ENCODE measurements around the gene ALDH1A2.

Gene ALDH1A2

GRCh38 chr15:57946491-57947048 lies 118.9 kb downstream of the ALDH1A2 start:
- Histone ChIP-seq H3K4me3 (ENCODE audit: low read length) (no peak overlapping the region), H3K9ac (ENCODE audit: low read length) (no peak overlapping the region), H3K4me1 (ENCODE audit: control insufficient read depth, insufficient read depth, low read length) (no peaks in the 10 kb centered on the region), H3K27me3 (ENCODE audit: control insufficient read depth, insufficient read depth, low read length) (no peaks in the 10 kb centered on the region), H3K9me3 (ENCODE audit: control insufficient read depth, low read length) (no peaks in the 10 kb centered on the region), H3K36me3 (ENCODE audit: control insufficient read depth, insufficient read depth, low read length) (no peaks in the 10 kb centered on the region)

- H3K27me3 ChIP-seq (ENCODE audit: control insufficient read depth, insufficient read depth, low read length), result no peaks in the 10 kb centered on the region
- no peak overlapping the region for H3K4me3 ChIP-seq (ENCODE audit: low read length)
- H3K9ac ChIP-seq (ENCODE audit: low read length), result no peak overlapping the region
- H3K4me1 ChIP-seq (ENCODE audit: control insufficient read depth, insufficient read depth, low read length), result no peaks in the 10 kb centered on the region
- H3K9me3 ChIP-seq (ENCODE audit: control insufficient read depth, low read length), result no peaks in the 10 kb centered on the region
- H3K36me3 ChIP-seq (ENCODE audit: control insufficient read depth, insufficient read depth, low read length), result no peaks in the 10 kb centered on the region
Measured at GRCh38 chr15:57945616-57946015, 119.9 kb downstream of the ALDH1A2 start.

GRCh38 chr15:57943754-57944420 lies 121.6 kb downstream of the ALDH1A2 start:
- H3K27me3 ChIP-seq (ENCODE audit: control insufficient read depth, insufficient read depth, low read length), result no peaks in the 10 kb centered on the region
- H3K9ac ChIP-seq (ENCODE audit: low read length), result no peak overlapping the region
- H3K4me3 ChIP-seq (ENCODE audit: low read length), result no peak overlapping the region
- no peaks in the 10 kb centered on the region for H3K36me3 ChIP-seq (ENCODE audit: control insufficient read depth, insufficient read depth, low read length)
- H3K9me3 ChIP-seq (ENCODE audit: control insufficient read depth, low read length), result no peaks in the 10 kb centered on the region
- H3K4me1 ChIP-seq (ENCODE audit: control insufficient read depth, insufficient read depth, low read length), result no peaks in the 10 kb centered on the region

DNA sequence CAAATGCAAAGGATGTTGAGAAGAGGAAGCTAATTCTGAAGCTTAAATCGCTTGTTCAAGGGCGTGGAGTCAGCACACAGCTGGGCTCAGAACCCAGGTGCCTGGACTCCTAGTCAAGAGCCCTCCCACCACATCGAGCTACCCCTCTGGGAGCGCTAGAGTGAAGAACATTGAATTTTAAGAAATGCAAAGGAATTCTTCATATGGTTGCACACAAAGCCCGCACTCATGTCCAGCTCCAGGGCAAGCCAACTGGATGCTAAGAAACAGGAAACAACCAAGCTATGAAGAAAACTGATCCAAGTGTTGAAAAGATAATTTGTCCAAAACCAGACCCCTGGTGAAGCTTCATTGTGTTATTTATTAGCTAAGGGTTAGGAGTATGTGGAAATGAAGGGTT lies 122.3 kb downstream of the ALDH1A2 start:
- Histone ChIP-seq H3K27me3 (ENCODE audit: control insufficient read depth, insufficient read depth, low read length) (no peaks in the 10 kb centered on the region), H3K4me1 (ENCODE audit: control insufficient read depth, insufficient read depth, low read length) (no peaks in the 10 kb centered on the region), H3K9me3 (ENCODE audit: control insufficient read depth, low read length) (no peaks in the 10 kb centered on the region), H3K36me3 (ENCODE audit: control insufficient read depth, insufficient read depth, low read length) (no peaks in the 10 kb centered on the region), H3K9ac (ENCODE audit: low read length) (no peak overlapping the region), H3K4me3 (ENCODE audit: low read length) (no peak overlapping the region)

DNA sequence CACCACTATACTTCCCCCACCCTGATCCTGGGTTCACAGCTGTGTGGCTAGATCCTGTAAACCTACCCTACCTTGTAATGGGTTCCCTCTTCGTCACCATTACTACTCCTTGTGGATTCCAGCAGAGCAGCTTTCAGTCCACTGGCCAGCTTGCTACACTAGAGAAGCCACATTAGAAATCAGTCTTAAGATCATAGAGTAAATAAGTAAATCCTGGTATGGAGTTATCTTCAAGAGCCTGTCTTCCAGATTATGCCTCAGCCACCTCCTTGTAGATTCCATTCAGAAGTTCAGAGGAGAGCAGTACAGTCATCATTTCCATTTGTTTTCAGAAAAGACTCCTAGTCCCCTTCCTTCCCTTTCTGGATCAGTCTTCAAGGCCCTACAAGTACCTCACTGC lies 123.7 kb downstream of the ALDH1A2 start:
- H3K9ac ChIP-seq (ENCODE audit: low read length), result no peak overlapping the region
- H3K4me1 ChIP-seq (ENCODE audit: control insufficient read depth, insufficient read depth, low read length), result no peaks in the 10 kb centered on the region
- H3K4me3 ChIP-seq (ENCODE audit: low read length), result no peak overlapping the region
- H3K9me3 ChIP-seq (ENCODE audit: control insufficient read depth, low read length), result no peaks in the 10 kb centered on the region
- H3K36me3 ChIP-seq (ENCODE audit: control insufficient read depth, insufficient read depth, low read length), result no peaks in the 10 kb centered on the region
- no peaks in the 10 kb centered on the region for H3K27me3 ChIP-seq (ENCODE audit: control insufficient read depth, insufficient read depth, low read length)

- Histone ChIP-seq H3K9ac (ENCODE audit: low read length) (no peak overlapping the region), H3K4me3 (ENCODE audit: low read length) (no peak overlapping the region), H3K9me3 (ENCODE audit: control insufficient read depth, low read length) (no peaks in the 10 kb centered on the region), H3K4me1 (ENCODE audit: control insufficient read depth, insufficient read depth, low read length) (no peaks in the 10 kb centered on the region), H3K36me3 (ENCODE audit: control insufficient read depth, insufficient read depth, low read length) (no peaks in the 10 kb centered on the region), H3K27me3 (ENCODE audit: control insufficient read depth, insufficient read depth, low read length) (no peaks in the 10 kb centered on the region)
Measured at GRCh38 chr15:57932348-57932747, 133.2 kb downstream of the ALDH1A2 start.

- no peaks in the 10 kb centered on the region for H3K27me3 ChIP-seq (ENCODE audit: control insufficient read depth, insufficient read depth, low read length)
- H3K9ac ChIP-seq (ENCODE audit: low read length), result no peak overlapping the region
- no peaks in the 10 kb centered on the region for H3K36me3 ChIP-seq (ENCODE audit: control insufficient read depth, insufficient read depth, low read length)
- H3K9me3 ChIP-seq (ENCODE audit: control insufficient read depth, low read length), result no peaks in the 10 kb centered on the region
- H3K4me3 ChIP-seq (ENCODE audit: low read length), result no peak overlapping the region
- no peaks in the 10 kb centered on the region for H3K4me1 ChIP-seq (ENCODE audit: control insufficient read depth, insufficient read depth, low read length)
Measured at GRCh38 chr15:57931570-57931969, 133.9 kb downstream of the ALDH1A2 start.

- Histone ChIP-seq H3K4me3 (ENCODE audit: low read length) (no peak overlapping the region), H3K9me3 (ENCODE audit: control insufficient read depth, low read length) (no peaks in the 10 kb centered on the region), H3K36me3 (ENCODE audit: control insufficient read depth, insufficient read depth, low read length) (no peaks in the 10 kb centered on the region), H3K4me1 (ENCODE audit: control insufficient read depth, insufficient read depth, low read length) (peaks cover 17% of the 10 kb centered on the region), H3K9ac (ENCODE audit: low read length) (no peak overlapping the region), H3K27me3 (ENCODE audit: control insufficient read depth, insufficient read depth, low read length) (no peaks in the 10 kb centered on the region)
Measured at GRCh38 chr15:57927091-57927631, 138.3 kb downstream of the ALDH1A2 start.

- Histone ChIP-seq H3K9ac (ENCODE audit: low read length) (no peak overlapping the region), H3K36me3 (ENCODE audit: control insufficient read depth, insufficient read depth, low read length) (no peaks in the 10 kb centered on the region), H3K4me3 (ENCODE audit: low read length) (no peak overlapping the region), H3K4me1 (ENCODE audit: control insufficient read depth, insufficient read depth, low read length) (peaks cover 26% of the 10 kb centered on the region), H3K9me3 (ENCODE audit: control insufficient read depth, low read length) (no peaks in the 10 kb centered on the region), H3K27me3 (ENCODE audit: control insufficient read depth, insufficient read depth, low read length) (no peaks in the 10 kb centered on the region)
Measured at GRCh38 chr15:57925650-57926049, 139.9 kb downstream of the ALDH1A2 start.

GRCh38 chr15:57924598-57924997 lies 140.9 kb downstream of the ALDH1A2 start:
- H3K9ac ChIP-seq (ENCODE audit: low read length), result no peak overlapping the region
- no peaks in the 10 kb centered on the region for H3K36me3 ChIP-seq (ENCODE audit: control insufficient read depth, insufficient read depth, low read length)

GRCh38 chr15:57923750-57924149 lies 141.8 kb downstream of the ALDH1A2 start:
- Histone ChIP-seq H3K27me3 (ENCODE audit: control insufficient read depth, insufficient read depth, low read length) (no peaks in the 10 kb centered on the region), H3K4me1 (ENCODE audit: control insufficient read depth, insufficient read depth, low read length) (peaks cover 31% of the 10 kb centered on the region), H3K36me3 (ENCODE audit: control insufficient read depth, insufficient read depth, low read length) (no peaks in the 10 kb centered on the region), H3K9ac (ENCODE audit: low read length) (no peak overlapping the region), H3K9me3 (ENCODE audit: control insufficient read depth, low read length) (no peaks in the 10 kb centered on the region), H3K4me3 (ENCODE audit: low read length) (no peak overlapping the region)

More at GRCh38 chr15:57924598-57924997, 140.9 kb downstream of the ALDH1A2 start:
- no peaks in the 10 kb centered on the region for H3K9me3 ChIP-seq (ENCODE audit: control insufficient read depth, low read length)
- H3K4me3 ChIP-seq (ENCODE audit: low read length), result no peak overlapping the region
- H3K27me3 ChIP-seq (ENCODE audit: control insufficient read depth, insufficient read depth, low read length), result no peaks in the 10 kb centered on the region
- peaks cover 31% of the 10 kb centered on the region for H3K4me1 ChIP-seq (ENCODE audit: control insufficient read depth, insufficient read depth, low read length)

- Histone ChIP-seq H3K9ac (ENCODE audit: low read length) (no peak overlapping the region), H3K4me1 (ENCODE audit: control insufficient read depth, insufficient read depth, low read length) (peaks cover 31% of the 10 kb centered on the region), H3K36me3 (ENCODE audit: control insufficient read depth, insufficient read depth, low read length) (no peaks in the 10 kb centered on the region), H3K27me3 (ENCODE audit: control insufficient read depth, insufficient read depth, low read length) (no peaks in the 10 kb centered on the region), H3K4me3 (ENCODE audit: low read length) (no peak overlapping the region), H3K9me3 (ENCODE audit: control insufficient read depth, low read length) (no peaks in the 10 kb centered on the region)
Measured at GRCh38 chr15:57923306-57923705, 142.2 kb downstream of the ALDH1A2 start.

Measured in mucosa of stomach (tissue), 1 donor.